Activated B cell treated with CpG ODN at 0.5 μM for 24 hours (primary cell): ENCODE results near the gene GPHN. TPM values are rescaled to one million over a fixed set of nuclear protein-coding genes. Genes with fewer than 3 reads are reported as not detected.

Experiments used
- ATAC-seq: fragments of 200-7000 bp; cut with Tn5 transposase; one replicate; pipeline ENCODE4 v1.10.0; 2021; ENCODE audit warnings: low read depth, mild to moderate bottlenecking, moderate library complexity
- CTCF ChIA-PET: fragments of 350-600 bp; sonication (Branson Sonifier 250); formaldehyde crosslinking; loops from one replicate; lab custom pipeline; 2021; ENCODE audit warnings: antibody characterized with exemption; lab: Charles Lee
- POLR2A ChIA-PET: fragments of 350-600 bp; sonication (Branson Sonifier 250); formaldehyde crosslinking; loops from one replicate; lab custom pipeline; 2021; ENCODE audit warnings: antibody characterized with exemption; lab: Charles Lee
- DNase-seq: peaks from one replicate; pipeline ENCODE4 v3.0.0; 2022
- H3K27ac Mint-ChIP-seq: one replicate; pipeline ENCODE4 v1.8.0; 2020; ENCODE audit warnings: mixed read lengths
- H3K27me3 Mint-ChIP-seq: one replicate; pipeline ENCODE4 v1.8.0; 2021; ENCODE audit warnings: mixed read lengths
- H3K36me3 Mint-ChIP-seq: one replicate; pipeline ENCODE4 v1.8.0; 2021; ENCODE audit warnings: low read depth, mixed read lengths
- H3K4me1 Mint-ChIP-seq: one replicate; pipeline ENCODE4 v1.8.0; 2021; ENCODE audit warnings: mixed read lengths
- H3K4me3 Mint-ChIP-seq: one replicate; pipeline ENCODE4 v1.8.0; 2020; ENCODE audit warnings: mild to moderate bottlenecking, mixed read lengths
- H3K9me3 Mint-ChIP-seq: one replicate; pipeline ENCODE4 v1.8.0; 2020; ENCODE audit warnings: mixed read lengths
- intact Hi-C: fragments of 100-400 bp; cut with micrococcal nuclease; formaldehyde crosslinking; loops from one replicate; pipeline ENCODE4 v1.15.1; 2024
- total RNA-seq: library from RNA; stranded (reverse); gene quantifications from 2 replicates; pipeline ENCODE4 v1.2.3, GENCODE V29; 2022
- TF ChIP-seq, protein P1 (sequence below): fragments of 200-600 bp; IDR thresholded peaks from one replicate; pipeline ENCODE4 v1.8.0; 2022; ENCODE audit warnings: antibody characterized with exemption, mild to moderate bottlenecking

Gene GPHN
- total RNA-seq, 1 donor from 2014 or later: 36.9 TPM

DNA sequence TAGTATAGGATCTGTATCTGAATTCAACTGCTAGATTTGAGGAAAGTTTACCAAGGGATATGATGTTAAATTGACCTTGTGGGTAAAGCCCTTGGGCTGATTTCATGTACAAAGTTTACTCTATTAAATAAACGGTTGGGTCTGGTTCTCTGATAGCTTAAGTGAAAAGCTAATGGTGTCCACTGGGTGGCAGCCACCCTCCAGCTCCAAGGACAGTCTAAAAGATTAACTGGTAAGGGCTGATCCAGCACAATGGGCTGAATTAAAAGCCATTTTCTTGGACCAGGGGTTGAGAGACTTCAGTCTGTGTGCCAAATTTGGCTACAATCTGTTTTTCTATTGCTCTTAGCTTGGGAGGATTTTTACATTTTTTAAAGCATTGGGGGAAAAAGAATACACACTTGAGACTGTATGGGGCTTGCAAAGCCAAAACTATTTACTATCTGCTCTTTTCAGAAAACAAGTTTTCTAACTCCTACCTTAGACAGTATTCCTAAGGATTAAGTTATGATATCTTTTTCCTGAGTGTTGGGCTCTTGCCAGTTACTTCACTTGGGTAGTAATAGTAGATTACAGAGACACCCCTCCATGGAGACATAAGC lies 116.5 kb downstream of the GPHN start:
- H3K27ac Mint-ChIP-seq: no peak overlapping the region
- no peak overlapping the region for H3K4me3 Mint-ChIP-seq
- H3K27me3 Mint-ChIP-seq: no peaks in the 10 kb centered on the region
- CTCF ChIA-PET: interaction anchor here (0.6 to 2.7 kb wide), 10 partner anchors 12 to 662 kb away, joined by 3 to 23 read pairs (median 4); no protein-coding TSS in a partner anchor
- H3K36me3 Mint-ChIP-seq: no peaks in the 10 kb centered on the region
- POLR2A ChIA-PET: interaction anchor here (0.9 kb wide), 1 partner anchor 735 kb away, joined by 3 read pairs; the partner anchor contains the start of genes ATP6V1D and EIF2S1
- no peaks in the 10 kb centered on the region for H3K9me3 Mint-ChIP-seq
- H3K4me1 Mint-ChIP-seq: no peaks in the 10 kb centered on the region
- TF ChIP-seq, protein P1, sequence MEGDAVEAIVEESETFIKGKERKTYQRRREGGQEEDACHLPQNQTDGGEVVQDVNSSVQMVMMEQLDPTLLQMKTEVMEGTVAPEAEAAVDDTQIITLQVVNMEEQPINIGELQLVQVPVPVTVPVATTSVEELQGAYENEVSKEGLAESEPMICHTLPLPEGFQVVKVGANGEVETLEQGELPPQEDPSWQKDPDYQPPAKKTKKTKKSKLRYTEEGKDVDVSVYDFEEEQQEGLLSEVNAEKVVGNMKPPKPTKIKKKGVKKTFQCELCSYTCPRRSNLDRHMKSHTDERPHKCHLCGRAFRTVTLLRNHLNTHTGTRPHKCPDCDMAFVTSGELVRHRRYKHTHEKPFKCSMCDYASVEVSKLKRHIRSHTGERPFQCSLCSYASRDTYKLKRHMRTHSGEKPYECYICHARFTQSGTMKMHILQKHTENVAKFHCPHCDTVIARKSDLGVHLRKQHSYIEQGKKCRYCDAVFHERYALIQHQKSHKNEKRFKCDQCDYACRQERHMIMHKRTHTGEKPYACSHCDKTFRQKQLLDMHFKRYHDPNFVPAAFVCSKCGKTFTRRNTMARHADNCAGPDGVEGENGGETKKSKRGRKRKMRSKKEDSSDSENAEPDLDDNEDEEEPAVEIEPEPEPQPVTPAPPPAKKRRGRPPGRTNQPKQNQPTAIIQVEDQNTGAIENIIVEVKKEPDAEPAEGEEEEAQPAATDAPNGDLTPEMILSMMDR: no peak
- DNase-seq (no peak), ATAC-seq (peak; percentile 45)
- intact Hi-C loops: loop anchor here (1.0 to 2.0 kb wide), 3 partner anchors 130 to 494 kb away; no protein-coding TSS in a partner anchor

DNA sequence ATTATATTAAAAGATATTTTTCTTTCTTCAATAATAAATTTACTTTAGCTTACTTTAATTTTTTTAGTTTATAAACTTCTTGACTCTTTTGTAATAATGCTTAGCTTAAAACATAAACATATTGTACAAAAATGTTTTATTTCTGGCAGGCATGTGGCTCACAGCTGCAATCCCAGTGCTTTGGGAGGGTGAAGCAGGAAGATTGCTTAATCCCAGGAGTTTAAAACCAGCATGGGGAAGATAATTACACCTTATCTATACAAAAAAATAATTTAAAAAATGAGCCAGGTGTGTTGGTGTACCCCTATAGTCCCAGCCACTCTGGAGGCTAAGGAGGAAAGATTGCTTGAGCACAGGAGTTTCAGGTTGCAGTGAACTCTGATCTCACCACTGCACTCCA lies 120.7 kb downstream of the GPHN start:
- ChIA-PET POLR2A (no interaction called here), CTCF (no interaction called here)
- Mint-ChIP-seq H3K27me3 (no peaks in the 10 kb centered on the region), H3K4me1 (no peaks in the 10 kb centered on the region), H3K4me3 (no peak overlapping the region), H3K9me3 (no peaks in the 10 kb centered on the region), H3K36me3 (no peaks in the 10 kb centered on the region), H3K27ac (no peak overlapping the region)
- ATAC-seq (no peak), DNase-seq (no peak)
- TF ChIP-seq, protein P1: no peak
- intact Hi-C loops: no loop called here

DNA sequence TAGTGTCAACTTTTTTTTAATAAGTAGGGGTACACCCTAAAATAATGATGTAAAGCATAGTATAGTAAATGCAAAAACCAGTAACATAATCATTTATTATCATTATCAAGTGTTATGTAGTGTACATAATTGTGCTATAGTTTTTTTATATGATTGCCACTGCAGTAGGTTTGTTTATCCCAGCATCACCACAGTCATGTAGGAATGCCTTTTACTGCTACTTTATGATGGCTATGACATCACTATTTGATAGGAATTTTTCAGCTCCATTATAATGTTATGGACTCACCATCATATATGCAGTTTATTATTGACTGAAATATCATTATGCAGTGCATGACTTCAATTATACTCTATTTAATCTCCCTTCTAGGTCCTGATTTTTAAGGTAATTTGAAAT lies 121.6 kb downstream of the GPHN start:
- no peaks in the 10 kb centered on the region for H3K36me3 Mint-ChIP-seq
- ATAC-seq (no peak), DNase-seq (no peak)
- POLR2A ChIA-PET: no interaction called here
- CTCF ChIA-PET: no interaction called here
- H3K27ac Mint-ChIP-seq: no peak overlapping the region
- no peak overlapping the region for H3K4me3 Mint-ChIP-seq
- TF ChIP-seq, protein P1: no peak
- H3K27me3 Mint-ChIP-seq: no peaks in the 10 kb centered on the region
- no peaks in the 10 kb centered on the region for H3K9me3 Mint-ChIP-seq
- intact Hi-C loops: no loop called here
- no peaks in the 10 kb centered on the region for H3K4me1 Mint-ChIP-seq

DNA sequence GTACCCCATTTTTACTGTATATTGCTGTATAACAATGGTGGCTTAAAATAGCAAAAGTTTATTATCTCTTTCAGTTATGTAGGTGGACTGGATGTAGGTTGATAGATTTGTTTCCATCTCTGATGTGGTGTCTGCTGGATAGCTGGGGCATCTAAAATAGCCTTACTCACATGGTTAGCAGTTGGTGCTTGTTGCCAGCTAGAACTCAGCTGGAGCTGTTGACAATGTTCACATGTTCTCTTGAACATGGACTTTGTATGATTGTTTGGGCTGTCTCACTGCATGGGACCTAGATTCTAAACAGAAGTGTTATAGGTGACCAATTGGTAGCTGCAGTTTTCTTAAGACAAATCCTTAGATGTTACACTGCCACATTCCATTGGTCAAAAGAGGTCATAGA lies 126.9 kb downstream of the GPHN start:
- intact Hi-C loops: no loop called here
- no peak overlapping the region for H3K27ac Mint-ChIP-seq
- TF ChIP-seq, protein P1: no peak
- ChIA-PET POLR2A (no interaction called here), CTCF (no interaction called here)
- H3K4me1 Mint-ChIP-seq: no peaks in the 10 kb centered on the region
- no peaks in the 10 kb centered on the region for H3K36me3 Mint-ChIP-seq
- DNase-seq: no peak
- H3K9me3 Mint-ChIP-seq: no peaks in the 10 kb centered on the region
- no peaks in the 10 kb centered on the region for H3K27me3 Mint-ChIP-seq
- H3K4me3 Mint-ChIP-seq: no peak overlapping the region
- ATAC-seq: no peak

DNA sequence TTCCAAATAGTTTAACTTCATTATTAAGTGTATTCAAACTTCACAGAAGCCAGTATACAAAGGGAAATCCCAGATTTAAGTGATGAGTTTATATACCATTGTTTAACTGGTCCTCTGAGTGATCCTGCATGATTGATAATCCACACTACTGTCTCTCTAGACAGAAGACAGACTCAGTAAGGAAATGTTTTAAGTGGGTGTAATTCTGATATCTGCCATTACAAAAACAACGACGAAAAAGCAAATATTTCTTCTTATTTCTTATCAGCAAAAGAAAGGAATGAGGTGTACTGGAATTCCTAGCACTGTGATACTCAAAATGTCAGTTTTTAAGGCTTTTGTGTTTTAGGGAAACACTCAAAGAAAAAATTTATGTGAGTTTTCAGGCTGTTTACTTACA lies 127.5 kb downstream of the GPHN start:
- ChIA-PET CTCF (interaction anchor here (1.1 kb wide), 1 partner anchor 11 kb away, joined by 5 read pairs; no protein-coding TSS in a partner anchor), POLR2A (no interaction called here)
- ATAC-seq: no peak
- intact Hi-C loops: no loop called here
- no peaks in the 10 kb centered on the region for H3K4me1 Mint-ChIP-seq
- H3K9me3 Mint-ChIP-seq: no peaks in the 10 kb centered on the region
- H3K4me3 Mint-ChIP-seq: no peak overlapping the region
- H3K36me3 Mint-ChIP-seq: no peaks in the 10 kb centered on the region
- no peaks in the 10 kb centered on the region for H3K27me3 Mint-ChIP-seq
- TF ChIP-seq, protein P1: no peak
- DNase-seq: no peak
- H3K27ac Mint-ChIP-seq: no peak overlapping the region
